Left kidney (tissue), 2 donors: ENCODE measurements around the gene NLRP3. TPM values are rescaled to one million over a fixed set of nuclear protein-coding genes. Genes with fewer than 3 reads are reported as not detected.

Experiments
- DNase-seq: peaks from one replicate; pipeline ENCODE4 v3.0.0-alpha.2; 2013
- polyA plus RNA-seq: library from polyadenylated mRNA; unstranded; fragments of 120-200 nt; gene quantifications from one replicate; pipeline ENCODE4 v1.2.1, GENCODE V29; 2013; ENCODE audit not compliant: insufficient read length

Gene NLRP3
- polyA plus RNA-seq, 1 donor = 0.86 TPM

GRCh38 chr1:247437551-247438505 is 21.9 kb downstream of the NLRP3 start:
- DNase-seq = no peak

- DNase-seq = no peak
Observed at GRCh38 chr1:247440001-247440620, 24.1 kb downstream of the NLRP3 start.

- no peak for DNase-seq
Observed at GRCh38 chr1:247441606-247442005, 25.6 kb downstream of the NLRP3 start.

GRCh38 chr1:247442164-247442563 is 26.2 kb downstream of the NLRP3 start:
- DNase-seq = no peak

GRCh38 chr1:247443641-247444040 is 27.7 kb downstream of the NLRP3 start:
- no peak for DNase-seq

- DNase-seq = no peak
Observed at GRCh38 chr1:247444571-247444970, 28.6 kb downstream of the NLRP3 start.

GRCh38 chr1:247445526-247446356 is 29.8 kb downstream of the NLRP3 start:
- DNase-seq = no peak

- no peak for DNase-seq
Observed at GRCh38 chr1:247447162-247447909, 31.4 kb downstream of the NLRP3 start.

- DNase-seq = peak; percentile 71
Observed at GRCh38 chr1:247448107-247448791, 32.3 kb downstream of the NLRP3 start.

- no peak for DNase-seq
Observed at GRCh38 chr1:247451388-247452010, 35.5 kb downstream of the NLRP3 start.

- no peak for DNase-seq
Observed at GRCh38 chr1:247452447-247453039, 36.6 kb downstream of the NLRP3 start.

GRCh38 chr1:247453245-247453644 is 37.3 kb downstream of the NLRP3 start:
- DNase-seq = no peak

- no peak for DNase-seq
Observed at GRCh38 chr1:247453997-247454396, 38.0 kb downstream of the NLRP3 start.

GRCh38 chr1:247456021-247456420 is 40.0 kb downstream of the NLRP3 start:
- DNase-seq = no peak

- DNase-seq = no peak
Observed at GRCh38 chr1:247456914-247457639, 41.1 kb downstream of the NLRP3 start.

GRCh38 chr1:247459507-247459906 is 43.5 kb downstream of the NLRP3 start:
- DNase-seq = no peak

- no peak for DNase-seq
Observed at GRCh38 chr1:247465796-247466195, 49.8 kb downstream of the NLRP3 start.

GRCh38 chr1:247467129-247467528 is 51.2 kb downstream of the NLRP3 start:
- no peak for DNase-seq

GRCh38 chr1:247468481-247469140 is 52.6 kb downstream of the NLRP3 start:
- no peak for DNase-seq
